Mesendoderm (in vitro differentiated cells): Measurements from ENCODE around the gene DHX8.

Source experiments
- DNase-seq: peaks from one replicate; pipeline ENCODE4 v3.0.0; 2013
- H2AK5ac ChIP-seq: 2 replicates; pipeline ENCODE4 v1.6.1; 2013; ENCODE audit warnings: low read length, inconsistent platforms
- H2BK120ac ChIP-seq: 2 replicates; pipeline ENCODE4 v1.6.1; 2013; ENCODE audit warnings: low read depth, mild to moderate bottlenecking, low read length, moderate library complexity, mixed read lengths
- H2BK15ac ChIP-seq: replicated peaks from 2 replicates; pipeline ENCODE4 v1.6.1; 2013; ENCODE audit warnings: low read depth, mild to moderate bottlenecking, moderate library complexity
- H2BK5ac ChIP-seq: 2 replicates; pipeline ENCODE4 v1.6.1; 2013; ENCODE audit warnings: low read length, inconsistent platforms
- H3K18ac ChIP-seq: 2 replicates; pipeline ENCODE4 v1.6.1; 2013; ENCODE audit warnings: mild to moderate bottlenecking, low read length, mixed read lengths
- H3K23ac ChIP-seq: one replicate; pipeline ENCODE4 v1.6.1; 2013; ENCODE audit warnings: low read length
- H3K27ac ChIP-seq: 2 replicates; pipeline ENCODE4 v1.5.1; 2013; ENCODE audit warnings: low read depth, mild to moderate bottlenecking, inconsistent platforms, low read length, moderate library complexity
- H3K27me3 ChIP-seq: 2 replicates; pipeline ENCODE4 v1.6.1; 2013; ENCODE audit warnings: low read length, control low read depth, mild to moderate bottlenecking, inconsistent platforms; ENCODE audit not compliant: insufficient read depth, poor library complexity
- H3K36me3 ChIP-seq: 2 replicates; pipeline ENCODE4 v1.6.1; 2013; ENCODE audit warnings: low read length, inconsistent platforms; ENCODE audit not compliant: control insufficient read depth, insufficient read depth
- H3K4ac ChIP-seq: one replicate; pipeline ENCODE4 v1.6.1; 2013; ENCODE audit warnings: low read depth, mild to moderate bottlenecking, low read length, moderate library complexity
- H3K4me1 ChIP-seq: 2 replicates; pipeline ENCODE4 v1.6.1; 2013; ENCODE audit warnings: low read depth, low read length, inconsistent platforms; ENCODE audit not compliant: control insufficient read depth
- H3K4me2 ChIP-seq: 2 replicates; pipeline ENCODE4 v1.6.1; 2013; ENCODE audit warnings: low read length
- H3K4me3 ChIP-seq: 2 replicates; pipeline ENCODE4 v1.5.1; 2013; ENCODE audit warnings: mild to moderate bottlenecking, low read length
- H3K56ac ChIP-seq: one replicate; pipeline ENCODE4 v1.6.1; 2013; ENCODE audit warnings: low read length
- H3K79me1 ChIP-seq: 2 replicates; pipeline ENCODE4 v1.6.1; 2013; ENCODE audit warnings: low read length, inconsistent platforms
- H3K79me2 ChIP-seq: 2 replicates; pipeline ENCODE4 v1.6.1; 2013; ENCODE audit warnings: mild to moderate bottlenecking, low read length; ENCODE audit not compliant: control insufficient read depth, insufficient read depth
- H3K9ac ChIP-seq: 2 replicates; pipeline ENCODE4 v1.6.1; 2013; ENCODE audit warnings: low read length, inconsistent platforms
- H4K5ac ChIP-seq: one replicate; pipeline ENCODE4 v1.6.1; 2013; ENCODE audit warnings: low read length
- H4K8ac ChIP-seq: one replicate; pipeline ENCODE4 v1.6.1; 2013; ENCODE audit warnings: low read depth, mild to moderate bottlenecking, control low read depth, low read length, moderate library complexity
- WGBS: extraction: QIAGEN DNeasy Blood & Tissue Kit; methylation state at CpG from one replicate; pipeline ENCODE4 v1.1.7; 2013; ENCODE audit warnings: low lambda C conversion rate, missing lambda C conversion rate; ENCODE audit not compliant: insufficient coverage; ENCODE audit errors: extremely low coverage; 5-methylcytosine and 5-hydroxymethylcytosine counted together

Gene DHX8

GRCh38 chr17:43515656-43516055, 31.9 kb downstream of the DHX8 start:
- no peaks in the 10 kb centered on the region for H3K4me1 ChIP-seq
- H3K79me1 ChIP-seq, result no peaks in the 10 kb centered on the region
- H3K56ac ChIP-seq, result no peak overlapping the region
- no CpG with 5 or more reads among the region's 1 CpG for WGBS
- DNase-seq, result no peak
- no peak overlapping the region for H3K4ac ChIP-seq
- H4K5ac ChIP-seq, result no peak overlapping the region
- peaks cover 8% of the 10 kb centered on the region for H3K36me3 ChIP-seq
- H2AK5ac ChIP-seq, result no peak overlapping the region
- H2BK120ac ChIP-seq, result no peak overlapping the region
- no peak overlapping the region for H4K8ac ChIP-seq
- H3K27ac ChIP-seq, result no peak overlapping the region
- no peak overlapping the region for H3K9ac ChIP-seq
- no peaks in the 10 kb centered on the region for H3K27me3 ChIP-seq
- no peak overlapping the region for H3K4me3 ChIP-seq
- H3K4me2 ChIP-seq, result no peak overlapping the region
- H3K18ac ChIP-seq, result no peak overlapping the region
- H3K79me2 ChIP-seq, result no peaks in the 10 kb centered on the region
- H2BK5ac ChIP-seq, result no peak overlapping the region
- H2BK15ac ChIP-seq, result no peak overlapping the region
- no peak overlapping the region for H3K23ac ChIP-seq

- Histone ChIP-seq H3K27me3 (no peaks in the 10 kb centered on the region), H3K9ac (no peak overlapping the region), H3K4ac (no peak overlapping the region), H3K79me1 (no peaks in the 10 kb centered on the region), H3K56ac (no peak overlapping the region), H3K18ac (no peak overlapping the region), H4K8ac (no peak overlapping the region), H2BK5ac (no peak overlapping the region), H3K79me2 (no peaks in the 10 kb centered on the region), H2BK15ac (no peak overlapping the region), H3K23ac (no peak overlapping the region), H3K27ac (no peak overlapping the region), H4K5ac (no peak overlapping the region), H3K4me1 (no peaks in the 10 kb centered on the region), H3K4me2 (no peak overlapping the region), H2BK120ac (no peak overlapping the region), H2AK5ac (no peak overlapping the region), H3K36me3 (peaks cover 14% of the 10 kb centered on the region), H3K4me3 (no peak overlapping the region)
- no peak for DNase-seq
- WGBS, result no CpG with 5 or more reads among the region's 6 CpGs
These were observed 33.4 kb downstream of the DHX8 start for GRCh38 chr17:43517161-43517560.

- Histone ChIP-seq H3K36me3 (peaks cover 13% of the 10 kb centered on the region), H3K79me1 (no peaks in the 10 kb centered on the region), H2AK5ac (no peak overlapping the region), H2BK5ac (no peak overlapping the region), H3K4me1 (no peaks in the 10 kb centered on the region), H3K79me2 (no peaks in the 10 kb centered on the region), H3K9ac (no peak overlapping the region), H3K4me2 (no peak overlapping the region), H3K27me3 (no peaks in the 10 kb centered on the region), H3K23ac (no peak overlapping the region), H3K4me3 (no peak overlapping the region), H4K5ac (no peak overlapping the region), H4K8ac (no peak overlapping the region), H3K27ac (no peak overlapping the region), H3K4ac (no peak overlapping the region), H2BK120ac (no peak overlapping the region), H2BK15ac (no peak overlapping the region), H3K56ac (no peak overlapping the region), H3K18ac (no peak overlapping the region)
- no CpG with 5 or more reads among the region's 8 CpGs for WGBS
- DNase-seq, result no peak
These were observed 34.0 kb downstream of the DHX8 start for GRCh38 chr17:43517615-43518386.

GRCh38 chr17:43521389-43521788, 37.6 kb downstream of the DHX8 start:
- WGBS, result no CpG with 5 or more reads among the region's 4 CpGs
- Histone ChIP-seq H2BK15ac (no peak overlapping the region), H3K18ac (no peak overlapping the region), H4K5ac (no peak overlapping the region), H3K36me3 (peaks cover 16% of the 10 kb centered on the region), H3K4me3 (no peak overlapping the region), H3K56ac (no peak overlapping the region), H3K27ac (no peak overlapping the region), H3K23ac (no peak overlapping the region), H2AK5ac (no peak overlapping the region), H3K4me2 (no peak overlapping the region), H4K8ac (no peak overlapping the region), H3K4ac (no peak overlapping the region), H3K79me2 (no peaks in the 10 kb centered on the region), H3K9ac (no peak overlapping the region), H2BK120ac (no peak overlapping the region), H3K27me3 (no peaks in the 10 kb centered on the region), H2BK5ac (no peak overlapping the region), H3K79me1 (no peaks in the 10 kb centered on the region), H3K4me1 (peaks cover 6% of the 10 kb centered on the region)
- no peak for DNase-seq

- Histone ChIP-seq H3K4me1 (peaks cover 22% of the 10 kb centered on the region), H3K36me3 (peaks cover 17% of the 10 kb centered on the region), H3K4ac (no peak overlapping the region), H3K4me2 (no peak overlapping the region), H3K23ac (no peak overlapping the region), H3K18ac (no peak overlapping the region), H3K27me3 (no peaks in the 10 kb centered on the region), H3K9ac (no peak overlapping the region), H2BK15ac (no peak overlapping the region), H4K8ac (no peak overlapping the region), H2BK5ac (no peak overlapping the region), H3K79me2 (no peaks in the 10 kb centered on the region), H3K4me3 (no peak overlapping the region), H4K5ac (no peak overlapping the region), H3K56ac (no peak overlapping the region), H2BK120ac (no peak overlapping the region), H2AK5ac (no peak overlapping the region), H3K27ac (no peak overlapping the region), H3K79me1 (peaks cover 2% of the 10 kb centered on the region)
- no peak for DNase-seq
- no CpG with 5 or more reads among the region's 8 CpGs for WGBS
These were observed 41.3 kb downstream of the DHX8 start for GRCh38 chr17:43524945-43525575.
